H9 (cell line): ENCODE results near the gene VIT. TPM values are rescaled to one million over a fixed set of nuclear protein-coding genes. Genes with fewer than 3 reads are reported as not detected.

Experiments used
- DNase-seq: peaks from one replicate; pipeline ENCODE4 v3.0.0-alpha.2; 2017
- H2AFZ ChIP-seq: one replicate; pipeline ENCODE4 v1.6.1; 2013; ENCODE audit warnings: mild to moderate bottlenecking, low read length, control low read depth, moderate library complexity
- H2AK5ac ChIP-seq: 2 replicates; pipeline ENCODE4 v1.6.1; 2013; ENCODE audit warnings: low read length, control low read depth, mixed read lengths; ENCODE audit not compliant: insufficient read length
- H2BK120ac ChIP-seq: one replicate; pipeline ENCODE4 v1.6.1; 2013; ENCODE audit warnings: low read depth, mild to moderate bottlenecking, low read length, control low read depth, inconsistent platforms; ENCODE audit not compliant: poor library complexity, severe bottlenecking
- H2BK12ac ChIP-seq: 2 replicates; pipeline ENCODE4 v1.6.1; 2013; ENCODE audit warnings: low read length, control low read depth, mixed read lengths, low read depth; ENCODE audit not compliant: insufficient read length
- H2BK15ac ChIP-seq: 2 replicates; pipeline ENCODE4 v1.6.1; 2013; ENCODE audit warnings: low read depth, low read length, control low read depth
- H2BK20ac ChIP-seq: one replicate; pipeline ENCODE4 v1.6.1; 2013; ENCODE audit warnings: low read depth, mild to moderate bottlenecking, low read length, control low read depth, inconsistent platforms; ENCODE audit not compliant: poor library complexity, severe bottlenecking
- H2BK5ac ChIP-seq: 2 replicates; pipeline ENCODE4 v1.6.1; 2013; ENCODE audit warnings: low read length, control low read depth, mixed read lengths; ENCODE audit not compliant: insufficient read length
- H3K14ac ChIP-seq: 2 replicates; pipeline ENCODE4 v1.6.1; 2013; ENCODE audit warnings: low read length, control low read depth; ENCODE audit not compliant: insufficient read depth
- H3K18ac ChIP-seq: 2 replicates; pipeline ENCODE4 v1.6.1; 2013; ENCODE audit warnings: low read depth, mild to moderate bottlenecking, mixed read lengths, low read length, control low read depth; ENCODE audit not compliant: insufficient read length
- H3K23ac ChIP-seq: 2 replicates; pipeline ENCODE4 v1.6.1; 2013; ENCODE audit warnings: low read length, control low read depth, mixed read lengths, low read depth; ENCODE audit not compliant: insufficient read length
- H3K23me2 ChIP-seq: 2 replicates; pipeline ENCODE4 v1.6.1; 2013; ENCODE audit warnings: low read depth, mild to moderate bottlenecking, mixed read lengths, low read length, control low read depth; ENCODE audit not compliant: insufficient read length, poor library complexity, severe bottlenecking
- H3K27ac ChIP-seq: 2 replicates; pipeline ENCODE4 v1.5.1; 2013; ENCODE audit warnings: low read length, control low read depth, mixed read lengths, low read depth; ENCODE audit not compliant: insufficient read length
- H3K27me3 ChIP-seq: 2 replicates; pipeline ENCODE4 v1.6.1; 2013; ENCODE audit warnings: low read length, control low read depth, inconsistent platforms; ENCODE audit not compliant: insufficient read depth
- H3K4ac ChIP-seq: 2 replicates; pipeline ENCODE4 v1.6.1; 2013; ENCODE audit warnings: low read depth, mild to moderate bottlenecking, control low read depth, inconsistent platforms, low read length, moderate library complexity
- H3K4me1 ChIP-seq: 2 replicates; pipeline ENCODE4 v1.6.1; 2013; ENCODE audit warnings: low read length, control low read depth, inconsistent platforms; ENCODE audit not compliant: insufficient read depth
- H3K4me2 ChIP-seq: 2 replicates; pipeline ENCODE4 v1.6.1; 2013; ENCODE audit warnings: low read length, control low read depth, mixed read lengths; ENCODE audit not compliant: insufficient read length, insufficient read depth
- H3K56ac ChIP-seq: 2 replicates; pipeline ENCODE4 v1.6.1; 2013; ENCODE audit warnings: low read depth, mild to moderate bottlenecking, mixed read lengths, low read length, control low read depth; ENCODE audit not compliant: insufficient read length
- H3K79me1 ChIP-seq: 2 replicates; pipeline ENCODE4 v1.6.1; 2013; ENCODE audit warnings: low read depth, mild to moderate bottlenecking, moderate library complexity, low read length, control low read depth, inconsistent platforms; ENCODE audit not compliant: insufficient read depth, poor library complexity, severe bottlenecking
- H3K79me2 ChIP-seq: 2 replicates; pipeline ENCODE4 v1.6.1; 2013; ENCODE audit warnings: low read length, control low read depth, inconsistent platforms; ENCODE audit not compliant: insufficient read depth
- H3K9ac ChIP-seq: 2 replicates; pipeline ENCODE4 v1.6.1; 2013; ENCODE audit warnings: low read length, control low read depth, mixed read lengths; ENCODE audit not compliant: insufficient read length; ENCODE audit errors: extremely low read depth
- H3K9me3 ChIP-seq: one replicate; pipeline ENCODE4 v1.6.1; 2013; ENCODE audit warnings: low read depth, low read length, inconsistent platforms; ENCODE audit not compliant: control insufficient read depth
- H3T11ph ChIP-seq: one replicate; pipeline ENCODE4 v1.6.1; 2013; ENCODE audit warnings: mild to moderate bottlenecking, low read length, control low read depth, inconsistent platforms
- H4K20me1 ChIP-seq: one replicate; pipeline ENCODE4 v1.6.1; 2013; ENCODE audit not compliant: control insufficient read depth, insufficient read length, insufficient read depth
- H4K5ac ChIP-seq: 2 replicates; pipeline ENCODE4 v1.6.1; 2013; ENCODE audit warnings: low read depth, mild to moderate bottlenecking, mixed read lengths, low read length, control low read depth; ENCODE audit not compliant: insufficient read length
- H4K8ac ChIP-seq: replicated peaks from 2 replicates; pipeline ENCODE4 v1.6.1; 2013; ENCODE audit warnings: low read length, control low read depth, mixed read lengths, low read depth; ENCODE audit not compliant: insufficient read length
- H4K91ac ChIP-seq: 2 replicates; pipeline ENCODE4 v1.6.1; 2013; ENCODE audit warnings: low read depth, mild to moderate bottlenecking, moderate library complexity, mixed read lengths, low read length, control low read depth; ENCODE audit not compliant: insufficient read length
- H3K27ac Mint-ChIP-seq, 3 experiments: 2 replicates in 2 of 3; 3 replicates in 1 of 3; pipeline ENCODE4 v1.8.0; 2020 to 2021; ENCODE audit warnings: mixed read lengths in 3 of 3, mild to moderate bottlenecking in 1 of 3, moderate library complexity in 1 of 3
- H3K27me3 Mint-ChIP-seq: 2 replicates; pipeline ENCODE4 v1.8.0; 2021; ENCODE audit warnings: low read depth, mild to moderate bottlenecking, moderate library complexity, mixed read lengths
- H3K36me3 Mint-ChIP-seq, 3 experiments: 2 replicates in 2 of 3; 3 replicates in 1 of 3; pipeline ENCODE4 v1.8.0; 2020 to 2021; ENCODE audit warnings: low read depth in 3 of 3, mixed read lengths in 3 of 3; ENCODE audit not compliant: insufficient read depth in 1 of 3
- H3K4me1 Mint-ChIP-seq, 2 experiments: 2 replicates each; pipeline ENCODE4 v1.8.0; 2020; ENCODE audit warnings: mixed read lengths in 2 of 2
- H3K4me3 Mint-ChIP-seq, 2 experiments: 2 replicates in 1 of 2; 3 replicates in 1 of 2; pipeline ENCODE4 v1.8.0; 2020 to 2021; ENCODE audit warnings: mild to moderate bottlenecking in 2 of 2, mixed read lengths in 2 of 2, moderate library complexity in 1 of 2
- H3K9me3 Mint-ChIP-seq, 2 experiments: 2 replicates in 1 of 2; 3 replicates in 1 of 2; pipeline ENCODE4 v1.8.0; 2020; ENCODE audit warnings: mild to moderate bottlenecking in 2 of 2, mixed read lengths in 2 of 2, moderate library complexity in 1 of 2
- WGBS: extraction: QIAGEN DNeasy Blood & Tissue Kit; methylation state at CpG from one replicate; pipeline ENCODE4 v1.1.7; 2013; ENCODE audit warnings: missing lambda C conversion rate, low lambda C conversion rate, mixed read lengths; ENCODE audit not compliant: insufficient read length; ENCODE audit errors: extremely low coverage; 5-methylcytosine and 5-hydroxymethylcytosine counted together
- total RNA-seq: library from RNA; stranded (reverse); gene quantifications from 2 replicates; pipeline ENCODE4 v1.2.1, GENCODE V29; 2021
- TF ChIP-seq, protein P1 (sequence below): fragments of 200-600 bp; sonication (generic); conservative IDR thresholded peaks from 3 replicates; pipeline ENCODE4 v1.8.0; 2021; ENCODE audit warnings: antibody characterized with exemption, mild to moderate bottlenecking

The VIT gene
- total RNA-seq, 1 experiment from 2014 or later, result 0.15 TPM

DNA sequence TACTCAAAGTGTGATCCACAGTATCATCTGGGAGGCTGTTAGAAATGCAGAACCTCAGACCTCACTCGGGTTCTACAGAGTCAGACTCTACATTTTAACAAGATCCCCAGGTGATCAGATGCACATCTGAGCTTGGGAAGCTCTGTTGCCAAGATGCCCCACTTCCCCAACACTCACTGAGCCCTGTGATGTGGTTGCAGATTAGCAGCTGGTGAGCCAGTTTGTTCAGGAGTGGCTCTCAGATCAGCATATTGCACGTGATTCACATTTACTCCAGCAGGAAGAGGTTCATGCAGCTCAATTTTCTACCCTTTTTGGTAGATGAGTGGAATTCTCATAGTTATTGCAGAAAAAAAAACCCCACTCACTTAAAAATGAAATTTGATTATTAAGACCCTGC lies 96.4 kb downstream of the VIT start:
- Histone ChIP-seq H3K23ac (no peak overlapping the region), H4K91ac (no peak overlapping the region), H3T11ph (no peak overlapping the region), H2BK12ac (no peak overlapping the region), H2AFZ (no peak overlapping the region), H3K79me2 (no peaks in the 10 kb centered on the region), H3K18ac (no peak overlapping the region), H4K5ac (no peak overlapping the region), H4K8ac (no peak overlapping the region), H2BK120ac (no peak overlapping the region), H3K27ac (no peak overlapping the region), H2BK20ac (no peak overlapping the region), H3K9ac (no peak overlapping the region), H2AK5ac (no peak overlapping the region), H3K14ac (no peak overlapping the region; the same call in 1 of the 2 replicates), H2BK5ac (no peak overlapping the region), H2BK15ac (no peak overlapping the region), H3K4me2 (no peak overlapping the region), H3K27me3 (no peaks in the 10 kb centered on the region), H3K4ac (no peak overlapping the region), H3K56ac (no peak overlapping the region), H3K9me3 (no peaks in the 10 kb centered on the region), H3K4me1 (no peaks in the 10 kb centered on the region; the same call in 1 of the 2 replicates), H3K23me2 (peaks cover 2% of the 10 kb centered on the region), H3K79me1 (no peaks in the 10 kb centered on the region), H4K20me1 (no peaks in the 10 kb centered on the region)
- peaks cover 16 to 19% of the 10 kb centered on the region in 2 experiments for H3K4me1 Mint-ChIP-seq
- H3K36me3 Mint-ChIP-seq, result no peaks in the 10 kb centered on the region
- TF ChIP-seq, protein P1, sequence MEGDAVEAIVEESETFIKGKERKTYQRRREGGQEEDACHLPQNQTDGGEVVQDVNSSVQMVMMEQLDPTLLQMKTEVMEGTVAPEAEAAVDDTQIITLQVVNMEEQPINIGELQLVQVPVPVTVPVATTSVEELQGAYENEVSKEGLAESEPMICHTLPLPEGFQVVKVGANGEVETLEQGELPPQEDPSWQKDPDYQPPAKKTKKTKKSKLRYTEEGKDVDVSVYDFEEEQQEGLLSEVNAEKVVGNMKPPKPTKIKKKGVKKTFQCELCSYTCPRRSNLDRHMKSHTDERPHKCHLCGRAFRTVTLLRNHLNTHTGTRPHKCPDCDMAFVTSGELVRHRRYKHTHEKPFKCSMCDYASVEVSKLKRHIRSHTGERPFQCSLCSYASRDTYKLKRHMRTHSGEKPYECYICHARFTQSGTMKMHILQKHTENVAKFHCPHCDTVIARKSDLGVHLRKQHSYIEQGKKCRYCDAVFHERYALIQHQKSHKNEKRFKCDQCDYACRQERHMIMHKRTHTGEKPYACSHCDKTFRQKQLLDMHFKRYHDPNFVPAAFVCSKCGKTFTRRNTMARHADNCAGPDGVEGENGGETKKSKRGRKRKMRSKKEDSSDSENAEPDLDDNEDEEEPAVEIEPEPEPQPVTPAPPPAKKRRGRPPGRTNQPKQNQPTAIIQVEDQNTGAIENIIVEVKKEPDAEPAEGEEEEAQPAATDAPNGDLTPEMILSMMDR, result no peak
- no peak overlapping the region for H3K27ac Mint-ChIP-seq
- no peaks in the 10 kb centered on the region for H3K9me3 Mint-ChIP-seq
- H3K4me3 Mint-ChIP-seq, result no peak overlapping the region
- no peak for DNase-seq
- no CpG with 5 or more reads among the region's 2 CpGs for WGBS
- H3K27me3 Mint-ChIP-seq, result no peaks in the 10 kb centered on the region
